ENCODE data around the gene MORN1.

The MORN1 gene

GRCh38 chr1:2384941-2385481, 6.3 kb downstream of the MORN1 start:
- peak; percentile 41 for DNase-seq

GRCh38 chr1:2384130-2384860, 7.1 kb downstream of the MORN1 start:
- no peak for DNase-seq

GRCh38 chr1:2383576-2383975, 7.8 kb downstream of the MORN1 start:
- no peak for DNase-seq

GRCh38 chr1:2382621-2383361, 8.6 kb downstream of the MORN1 start:
- DNase-seq = peak; percentile 45

- DNase-seq = peak; percentile 91
Observed at GRCh38 chr1:2381741-2382620, 9.4 kb downstream of the MORN1 start.

- DNase-seq = no peak
Observed at GRCh38 chr1:2380816-2381591, 10.3 kb downstream of the MORN1 start.

- no peak for DNase-seq
Observed at GRCh38 chr1:2379733-2380404, 11.5 kb downstream of the MORN1 start.

- no peak for DNase-seq
Observed at GRCh38 chr1:2378956-2379732, 12.2 kb downstream of the MORN1 start.

GRCh38 chr1:2378441-2378851, 12.9 kb downstream of the MORN1 start:
- DNase-seq = no peak

GRCh38 chr1:2377751-2378440, 13.5 kb downstream of the MORN1 start:
- no peak for DNase-seq

GRCh38 chr1:2376931-2377672, 14.3 kb downstream of the MORN1 start:
- DNase-seq = peak; percentile 24

GRCh38 chr1:2376261-2376741, 15.1 kb downstream of the MORN1 start:
- DNase-seq = peak; percentile 20

GRCh38 chr1:2375923-2376260, 15.5 kb downstream of the MORN1 start:
- peak; percentile 18 for DNase-seq

- peak; percentile 17 for DNase-seq
Observed at GRCh38 chr1:2375246-2375922, 16.0 kb downstream of the MORN1 start.

- peak; percentile 15 for DNase-seq
Observed at GRCh38 chr1:2374252-2375155, 16.9 kb downstream of the MORN1 start.

GRCh38 chr1:2373551-2374251, 17.7 kb downstream of the MORN1 start:
- DNase-seq = peak; percentile 14
